Large intestine (tissue), 1 donor: ENCODE results near the gene TREH. TPM values are rescaled to one million over a fixed set of nuclear protein-coding genes. Genes with fewer than 3 reads are reported as not detected.

Experiments
- polyA plus RNA-seq: library from polyadenylated mRNA; unstranded; fragments of 120-200 nt; gene quantifications from one replicate; pipeline ENCODE4 v1.2.1, GENCODE V29; 2013

Gene TREH
- polyA plus RNA-seq, 1 donor: 74.4 TPM

Other genes with a start within 250 kb of the TREH start
- gene KMT2A, start 243.2 kb downstream of the TREH start, polyA plus RNA-seq: 34.8 TPM
- gene TTC36, start 152.2 kb downstream of the TREH start, polyA plus RNA-seq: 1.9 TPM
- 57.8 TPM for gene TMEM25, start 148.5 kb downstream of the TREH start, polyA plus RNA-seq
- 23.2 TPM for gene IFT46, start 113.7 kb downstream of the TREH start, polyA plus RNA-seq
- gene ARCN1, start 107.2 kb downstream of the TREH start, polyA plus RNA-seq: 139 TPM
- gene PHLDB1, start 72.0 kb downstream of the TREH start, polyA plus RNA-seq: 42.1 TPM
- 71.9 TPM for gene DDX6, start 111.5 kb upstream of the TREH start, polyA plus RNA-seq
- 0.07 TPM for gene CXCR5, start 204.2 kb upstream of the TREH start, polyA plus RNA-seq
- gene BCL9L, start 246.3 kb upstream of the TREH start, polyA plus RNA-seq: 28.4 TPM